NCI-H1930 (cell line): ENCODE measurements around the gene ANKMY2.

Experiments used
- DNase-seq, 2 experiments: peaks; one replicate each; lab custom pipeline; 2025; lab: John Stamatoyannopoulos, UW

The ANKMY2 gene

GRCh38 chr7:16579216-16579615 is 66.3 kb downstream of the ANKMY2 start:
- DNase-seq = no peak

GRCh38 chr7:16571941-16572340 is 73.6 kb downstream of the ANKMY2 start:
- DNase-seq = no peak

- peak; percentile 28 to 29 for DNase-seq
Measured at GRCh38 chr7:16564909-16565426, 80.6 kb downstream of the ANKMY2 start.

GRCh38 chr7:16564023-16564380 is 81.6 kb downstream of the ANKMY2 start:
- no peak for DNase-seq

GRCh38 chr7:16563281-16564022 is 82.1 kb downstream of the ANKMY2 start:
- no peak for DNase-seq

GRCh38 chr7:16562456-16563220 is 82.9 kb downstream of the ANKMY2 start:
- DNase-seq = no peak

GRCh38 chr7:16561943-16562342 is 83.6 kb downstream of the ANKMY2 start:
- no peak for DNase-seq

GRCh38 chr7:16559497-16560179 is 85.9 kb downstream of the ANKMY2 start:
- no peak for DNase-seq

- no peak for DNase-seq
Measured at GRCh38 chr7:16558761-16559302, 86.7 kb downstream of the ANKMY2 start.

- DNase-seq = no peak
Measured at GRCh38 chr7:16556359-16556758, 89.2 kb downstream of the ANKMY2 start.

GRCh38 chr7:16554518-16555236 is 90.9 kb downstream of the ANKMY2 start:
- no peak for DNase-seq

- no peak for DNase-seq
Measured at GRCh38 chr7:16550671-16551070, 94.9 kb downstream of the ANKMY2 start.
